Measurements from ENCODE around the gene MICU1.

DNA sequence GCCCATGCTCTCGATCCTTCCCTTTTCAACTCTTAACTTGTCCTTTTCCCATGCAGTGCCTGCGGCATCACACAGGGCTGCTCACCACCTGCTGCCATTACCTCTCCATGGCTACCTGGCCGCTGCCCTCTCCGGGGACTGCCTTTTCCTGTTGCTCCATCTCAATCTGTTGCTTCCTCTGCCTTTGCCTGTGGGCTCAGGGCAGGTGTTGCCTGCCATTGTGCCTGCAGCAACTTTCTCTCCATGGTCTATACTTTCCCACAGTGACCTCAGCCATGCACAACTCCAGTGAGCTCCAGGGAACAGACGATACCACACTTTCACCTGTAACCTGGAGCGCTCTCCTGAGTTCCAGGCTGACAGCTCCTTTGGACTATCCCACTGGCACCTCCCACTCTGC is 274.4 kb downstream of the MICU1 start:
- TF ChIP-seq GATA2 (IDR thresholded peaks at IDR 0.05; ENCODE audit: low read depth, low read length) (no peak), GATA3 (IDR thresholded peaks at IDR 0.05; ENCODE audit: low read depth, low read length) (no peak)

Data from SH-SY5Y (cell line).